ENCODE results near the gene NAALADL2. TPM values are rescaled to one million over a fixed set of nuclear protein-coding genes. Genes with fewer than 3 reads are reported as not detected.

Gene NAALADL2
- total RNA-seq, 1 donor = 1.3 TPM

DNA sequence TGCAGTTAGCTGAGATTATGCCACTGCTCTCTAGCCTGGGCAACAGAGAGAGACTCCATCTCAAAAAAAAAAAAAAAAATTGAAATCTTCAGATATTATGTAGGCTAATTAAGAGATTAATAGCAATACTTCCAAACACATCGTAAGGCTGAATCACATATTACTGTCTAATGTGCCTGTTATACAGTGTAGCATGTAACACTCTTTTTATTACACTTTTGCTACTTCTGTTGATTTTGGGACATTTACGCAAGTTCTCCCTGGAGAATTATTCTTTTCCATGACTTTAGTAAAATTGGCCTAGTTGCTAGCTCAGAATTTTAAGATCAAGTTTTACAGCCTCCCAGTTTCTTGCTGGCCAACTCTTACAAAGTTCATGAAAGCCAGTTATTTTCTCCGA lies 605.2 kb downstream of the NAALADL2 start:
- Histone ChIP-seq H3K4me1 (ENCODE audit: insufficient read depth, low read length) (no peaks in the 10 kb centered on the region), H3K9me3 (ENCODE audit: low read depth, low read length) (no peaks in the 10 kb centered on the region), H3K4me3 (ENCODE audit: low read length) (no peak overlapping the region), H3K27me3 (ENCODE audit: insufficient read depth, low read length) (no peaks in the 10 kb centered on the region)

DNA sequence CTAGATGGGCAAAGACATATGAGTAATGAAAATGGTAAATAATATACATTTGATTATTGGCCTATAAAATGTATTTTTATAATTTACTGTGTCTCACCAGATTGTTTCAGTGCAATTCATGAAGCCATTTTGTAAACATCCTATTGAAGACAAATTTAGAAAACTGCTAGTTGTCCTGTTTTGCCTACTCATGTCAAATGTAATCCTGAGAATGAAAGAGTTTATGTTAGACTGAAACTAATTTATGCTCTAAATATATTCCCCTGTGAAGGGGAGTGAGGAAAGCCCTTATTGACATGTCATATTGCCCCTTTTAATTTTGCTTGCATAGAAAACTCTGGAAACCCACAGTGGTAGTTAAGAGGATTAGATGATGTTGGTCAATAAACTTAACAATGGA lies 610.0 kb downstream of the NAALADL2 start:
- Histone ChIP-seq H3K4me1 (ENCODE audit: insufficient read depth, low read length) (no peaks in the 10 kb centered on the region), H3K9me3 (ENCODE audit: low read depth, low read length) (peaks cover 5% of the 10 kb centered on the region), H3K27me3 (ENCODE audit: insufficient read depth, low read length) (no peaks in the 10 kb centered on the region), H3K4me3 (ENCODE audit: low read length) (no peak overlapping the region)

DNA sequence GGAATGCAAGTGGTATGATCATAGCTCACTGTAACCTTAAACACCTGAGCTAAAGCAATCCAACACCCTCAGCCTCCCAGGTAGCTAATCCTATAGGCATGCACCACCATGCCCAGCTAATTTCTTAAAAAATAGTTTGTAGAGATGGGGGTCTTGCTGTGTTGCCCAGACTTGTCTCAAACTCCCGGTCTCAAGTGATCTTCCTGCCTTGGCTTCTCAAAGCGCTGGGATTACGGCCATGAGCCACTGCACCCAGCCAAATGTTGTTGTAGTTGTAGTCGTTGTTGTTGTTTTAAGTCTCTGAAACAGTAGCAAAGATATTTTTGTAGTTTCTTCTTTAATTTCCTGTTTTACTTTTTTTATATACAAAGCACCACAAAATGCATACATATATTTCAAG lies 616.6 kb downstream of the NAALADL2 start:
- Histone ChIP-seq H3K9me3 (ENCODE audit: low read depth, low read length) (peaks cover 5% of the 10 kb centered on the region), H3K27me3 (ENCODE audit: insufficient read depth, low read length) (no peaks in the 10 kb centered on the region), H3K4me1 (ENCODE audit: insufficient read depth, low read length) (no peaks in the 10 kb centered on the region), H3K4me3 (ENCODE audit: low read length) (no peak overlapping the region)

DNA sequence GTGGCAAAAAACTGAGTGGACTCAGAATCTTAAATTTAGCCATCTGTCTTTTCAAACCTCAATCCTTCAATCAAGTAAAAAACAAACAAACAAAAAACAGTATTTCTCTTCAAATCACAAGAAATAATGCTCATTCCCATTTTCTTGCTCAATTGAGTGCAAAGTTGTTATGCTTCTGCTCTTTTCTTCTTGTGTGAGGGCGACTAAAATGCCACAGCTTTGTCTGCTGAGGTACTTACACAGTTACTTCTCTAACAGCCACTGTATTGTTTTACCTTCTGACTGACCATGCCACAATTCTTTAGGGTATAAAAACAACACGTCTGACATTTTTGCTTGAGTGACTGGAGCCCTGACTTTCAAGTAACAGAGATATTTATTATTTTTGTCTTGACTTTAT lies 617.4 kb downstream of the NAALADL2 start:
- no peaks in the 10 kb centered on the region for H3K4me1 ChIP-seq (ENCODE audit: insufficient read depth, low read length)
- H3K27me3 ChIP-seq (ENCODE audit: insufficient read depth, low read length) = no peaks in the 10 kb centered on the region
- peaks cover 5% of the 10 kb centered on the region for H3K9me3 ChIP-seq (ENCODE audit: low read depth, low read length)
- H3K4me3 ChIP-seq (ENCODE audit: low read length) = no peak overlapping the region

DNA sequence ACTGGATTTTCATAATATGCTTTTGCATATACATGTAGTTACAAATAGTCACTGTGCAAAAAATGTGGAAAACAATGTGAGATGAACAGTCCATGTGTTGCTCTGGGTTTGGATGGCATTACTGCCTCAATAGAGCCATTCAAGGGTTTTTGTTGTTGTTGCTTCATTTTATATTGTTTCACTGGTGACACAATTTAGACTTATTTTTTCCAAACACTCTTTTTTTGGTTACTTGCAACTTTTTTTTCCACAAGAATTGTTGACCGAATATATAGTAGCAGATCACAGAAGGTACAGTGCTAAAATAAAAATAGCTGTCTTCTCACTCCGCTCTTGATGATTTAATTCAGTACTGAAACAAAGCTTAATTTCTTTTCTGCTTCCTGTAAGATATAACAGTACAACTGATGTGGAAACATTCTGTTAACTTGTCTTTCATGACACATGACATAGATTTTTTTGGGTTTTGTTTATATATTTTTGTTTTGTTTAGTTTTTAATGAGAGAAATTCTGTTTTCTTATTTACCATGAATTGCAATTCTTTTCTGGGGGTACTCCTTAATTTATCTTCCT lies 618.6 kb downstream of the NAALADL2 start:
- H3K4me1 ChIP-seq (ENCODE audit: insufficient read depth, low read length) = no peaks in the 10 kb centered on the region
- peaks cover 1% of the 10 kb centered on the region for H3K9me3 ChIP-seq (ENCODE audit: low read depth, low read length)
- H3K4me3 ChIP-seq (ENCODE audit: low read length) = no peak overlapping the region
- H3K27me3 ChIP-seq (ENCODE audit: insufficient read depth, low read length) = no peaks in the 10 kb centered on the region

DNA sequence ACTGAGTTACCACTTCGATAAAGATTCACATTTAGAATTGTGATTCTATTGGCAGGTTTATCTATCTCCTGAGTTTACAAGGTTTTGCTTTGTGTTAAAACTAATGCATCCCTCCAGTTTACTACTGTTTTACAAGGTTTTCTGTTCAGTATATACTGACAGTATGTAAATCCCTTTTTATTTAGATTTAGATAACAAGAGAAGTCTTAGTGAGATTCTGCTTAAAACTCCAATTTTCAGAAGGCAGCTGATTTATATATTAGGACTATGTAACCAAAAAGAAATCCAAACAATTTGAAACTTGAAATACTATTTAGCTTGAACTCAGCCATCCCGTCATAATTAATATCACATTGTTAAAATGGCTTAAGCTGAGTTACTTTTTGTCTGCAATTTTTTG lies 619.2 kb downstream of the NAALADL2 start:
- Histone ChIP-seq H3K4me3 (ENCODE audit: low read length) (no peak overlapping the region), H3K9me3 (ENCODE audit: low read depth, low read length) (no peaks in the 10 kb centered on the region), H3K4me1 (ENCODE audit: insufficient read depth, low read length) (no peaks in the 10 kb centered on the region), H3K27me3 (ENCODE audit: insufficient read depth, low read length) (no peaks in the 10 kb centered on the region)

DNA sequence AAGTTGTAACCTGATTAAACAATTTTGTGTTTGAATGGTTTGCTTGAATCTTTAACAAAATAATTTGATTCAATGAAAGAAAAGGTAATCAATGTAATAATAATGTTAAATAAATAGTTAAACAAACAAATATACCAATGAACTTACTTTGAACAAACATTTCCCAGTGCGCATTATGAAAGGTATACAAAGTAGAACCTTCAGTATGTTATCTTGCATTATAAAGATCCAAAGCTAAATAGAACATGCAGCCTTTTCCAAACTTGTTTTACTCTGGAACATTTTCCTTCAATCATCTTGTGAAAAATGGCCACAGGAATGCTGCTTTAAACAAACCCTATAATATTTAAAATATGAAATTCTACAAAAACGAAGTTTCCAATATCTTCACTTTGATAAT lies 620.0 kb downstream of the NAALADL2 start:
- H3K9me3 ChIP-seq (ENCODE audit: low read depth, low read length) = no peaks in the 10 kb centered on the region

DNA sequence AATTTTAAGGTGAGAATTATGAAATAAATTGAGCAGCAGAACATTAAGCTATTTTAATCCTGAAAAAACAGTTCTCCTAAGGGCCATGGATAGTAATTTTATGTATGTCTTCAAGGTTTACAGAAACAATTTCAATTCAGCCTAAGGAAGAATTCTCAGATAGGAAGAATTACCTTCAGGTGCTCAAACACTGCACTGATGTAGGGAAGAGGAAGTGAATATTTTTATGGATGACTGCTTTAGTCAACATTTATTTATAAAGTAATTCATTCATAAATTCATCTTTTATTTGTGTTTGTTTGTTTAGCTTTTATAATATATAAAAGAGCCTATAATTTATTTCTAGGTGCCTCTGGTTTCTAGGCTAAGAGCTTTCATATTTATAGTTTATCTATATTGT lies 620.7 kb downstream of the NAALADL2 start:
- no peaks in the 10 kb centered on the region for H3K9me3 ChIP-seq (ENCODE audit: low read depth, low read length)

More for the DNA sequence above, 620.0 kb downstream of the NAALADL2 start:
- Histone ChIP-seq H3K4me1 (ENCODE audit: insufficient read depth, low read length) (no peaks in the 10 kb centered on the region), H3K4me3 (ENCODE audit: low read length) (no peak overlapping the region), H3K27me3 (ENCODE audit: insufficient read depth, low read length) (no peaks in the 10 kb centered on the region)

DNA sequence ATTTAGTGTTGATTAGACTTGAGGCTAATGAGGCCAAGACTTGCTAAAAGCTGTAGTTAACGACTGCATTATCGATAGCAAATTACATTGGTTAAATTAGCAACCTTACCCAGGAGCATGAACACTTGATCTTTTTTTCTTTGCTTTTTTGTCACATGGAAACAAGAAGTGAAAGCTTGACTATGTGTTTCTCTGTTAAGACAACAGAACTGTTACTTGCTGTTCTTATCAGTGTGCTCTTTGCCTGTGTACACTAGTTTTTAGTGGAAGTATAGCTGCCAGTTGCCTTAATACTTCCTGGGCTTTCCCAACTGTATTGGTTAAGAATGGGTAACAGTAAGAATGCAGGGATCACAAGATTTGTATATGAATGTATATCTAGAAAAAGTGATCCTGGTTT lies 625.5 kb downstream of the NAALADL2 start:
- Histone ChIP-seq H3K27me3 (ENCODE audit: insufficient read depth, low read length) (no peaks in the 10 kb centered on the region), H3K4me3 (ENCODE audit: low read length) (no peak overlapping the region), H3K9me3 (ENCODE audit: low read depth, low read length) (no peaks in the 10 kb centered on the region), H3K4me1 (ENCODE audit: insufficient read depth, low read length) (no peaks in the 10 kb centered on the region)

More for the DNA sequence above, 620.7 kb downstream of the NAALADL2 start:
- H3K4me3 ChIP-seq (ENCODE audit: low read length) = no peak overlapping the region
- no peaks in the 10 kb centered on the region for H3K27me3 ChIP-seq (ENCODE audit: insufficient read depth, low read length)
- H3K4me1 ChIP-seq (ENCODE audit: insufficient read depth, low read length) = no peaks in the 10 kb centered on the region

DNA sequence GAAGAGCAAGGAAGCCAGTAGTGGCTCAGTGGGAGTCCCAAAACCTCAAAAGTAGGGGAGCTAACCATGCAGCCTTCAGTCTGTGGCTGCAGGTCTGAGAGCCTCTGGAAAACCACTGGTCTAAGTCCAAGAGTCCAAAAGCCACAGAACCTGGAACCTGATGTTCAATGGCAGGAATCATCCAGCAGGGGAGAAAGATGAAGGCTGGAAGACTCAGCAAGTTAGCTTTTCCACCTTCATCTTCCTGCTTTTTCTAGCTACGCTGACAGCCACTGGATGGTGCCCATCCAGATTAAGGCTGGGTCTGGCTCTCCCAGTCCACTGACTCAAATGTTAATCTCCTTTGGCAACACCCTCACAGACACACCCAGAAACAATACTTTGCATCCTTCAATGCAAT lies 626.3 kb downstream of the NAALADL2 start:
- Histone ChIP-seq H3K9me3 (ENCODE audit: low read depth, low read length) (no peaks in the 10 kb centered on the region), H3K4me1 (ENCODE audit: insufficient read depth, low read length) (no peaks in the 10 kb centered on the region), H3K4me3 (ENCODE audit: low read length) (no peak overlapping the region), H3K27me3 (ENCODE audit: insufficient read depth, low read length) (no peaks in the 10 kb centered on the region)

DNA sequence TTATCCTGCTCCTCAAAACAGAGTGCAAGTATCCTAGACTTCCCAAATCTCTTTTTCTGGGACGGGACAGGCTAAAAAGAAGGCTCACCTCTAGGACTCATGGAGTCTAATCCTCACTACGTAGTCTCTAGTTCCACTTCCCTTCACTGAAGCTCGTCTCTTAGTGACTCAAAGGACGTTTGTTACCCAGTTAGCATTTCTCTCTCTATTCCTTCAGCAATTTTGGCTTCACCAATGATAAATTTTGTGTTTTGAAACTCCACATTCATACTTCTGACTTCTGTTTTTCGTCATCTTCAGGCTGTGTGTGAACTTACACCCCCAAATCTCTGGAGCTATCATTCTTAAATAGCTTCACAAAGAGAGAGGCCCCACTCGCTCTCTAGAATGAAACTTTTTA lies 627.1 kb downstream of the NAALADL2 start:
- no peaks in the 10 kb centered on the region for H3K27me3 ChIP-seq (ENCODE audit: insufficient read depth, low read length)

DNA sequence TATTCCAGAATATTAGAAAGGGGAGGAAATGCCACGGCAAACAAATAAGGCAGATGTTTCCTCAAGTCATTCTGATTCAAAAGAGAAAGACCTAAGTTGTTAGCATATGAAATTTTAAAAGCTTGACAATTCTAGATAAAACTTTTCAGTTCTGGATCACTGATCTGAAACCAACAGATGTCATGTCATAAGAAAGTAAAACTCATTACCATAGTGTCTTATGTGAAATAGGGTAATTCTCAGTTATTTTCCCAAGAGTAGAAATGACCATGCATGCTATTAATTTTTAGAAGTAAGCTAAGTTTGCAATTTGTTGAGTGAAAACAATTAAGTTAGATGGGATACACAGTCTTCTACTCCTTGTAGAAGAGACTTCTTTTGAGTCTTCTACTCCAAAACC lies 630.3 kb downstream of the NAALADL2 start:
- Histone ChIP-seq H3K27me3 (ENCODE audit: insufficient read depth, low read length) (no peaks in the 10 kb centered on the region), H3K4me1 (ENCODE audit: insufficient read depth, low read length) (no peaks in the 10 kb centered on the region), H3K9me3 (ENCODE audit: low read depth, low read length) (no peaks in the 10 kb centered on the region), H3K4me3 (ENCODE audit: low read length) (no peak overlapping the region)

More for the DNA sequence above, 627.1 kb downstream of the NAALADL2 start:
- Histone ChIP-seq H3K4me3 (ENCODE audit: low read length) (no peak overlapping the region), H3K9me3 (ENCODE audit: low read depth, low read length) (no peaks in the 10 kb centered on the region), H3K4me1 (ENCODE audit: insufficient read depth, low read length) (no peaks in the 10 kb centered on the region)

DNA sequence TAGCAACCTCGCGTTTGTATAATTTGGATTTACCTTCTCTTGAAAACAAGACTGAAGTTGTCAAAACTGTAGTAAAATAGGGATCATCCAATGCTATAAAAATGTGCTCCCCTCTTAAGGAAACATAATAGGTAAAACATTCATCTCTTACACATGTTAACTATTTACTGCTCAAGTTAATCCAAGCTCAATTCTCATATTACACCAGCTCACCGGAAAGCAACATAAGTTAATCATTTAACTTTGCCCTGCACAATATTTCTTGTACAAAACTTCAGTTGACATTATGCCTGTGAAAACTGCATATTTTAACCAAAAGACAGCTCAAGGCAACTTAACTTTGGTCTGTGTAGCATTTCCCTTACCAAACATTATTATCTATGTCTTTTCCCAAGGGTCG lies 634.2 kb downstream of the NAALADL2 start:
- H3K4me1 ChIP-seq (ENCODE audit: insufficient read depth, low read length) = no peaks in the 10 kb centered on the region
- H3K4me3 ChIP-seq (ENCODE audit: low read length) = no peak overlapping the region
- H3K27me3 ChIP-seq (ENCODE audit: insufficient read depth, low read length) = no peaks in the 10 kb centered on the region
- H3K9me3 ChIP-seq (ENCODE audit: low read depth, low read length) = no peaks in the 10 kb centered on the region

DNA sequence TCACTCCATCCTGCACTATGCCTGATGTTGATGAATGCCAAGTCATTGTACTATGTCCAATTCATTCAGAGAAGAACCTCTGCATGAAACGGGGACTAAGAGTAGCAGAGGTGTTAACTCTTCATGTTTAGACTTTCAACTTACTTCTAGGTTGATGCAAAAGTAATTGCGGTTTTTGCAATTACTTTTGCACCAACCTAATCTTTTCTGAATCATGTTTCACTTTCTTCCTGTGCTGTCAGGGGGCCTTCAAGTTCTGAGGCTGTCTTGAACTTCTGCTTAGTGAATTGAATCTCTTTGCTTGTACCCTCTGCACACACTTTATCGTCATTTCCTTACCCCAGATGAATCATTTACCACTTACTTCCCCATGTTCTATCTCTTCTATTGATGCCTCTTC lies 636.2 kb downstream of the NAALADL2 start:
- no peaks in the 10 kb centered on the region for H3K9me3 ChIP-seq (ENCODE audit: low read depth, low read length)
- H3K4me3 ChIP-seq (ENCODE audit: low read length) = no peak overlapping the region
- H3K27me3 ChIP-seq (ENCODE audit: insufficient read depth, low read length) = no peaks in the 10 kb centered on the region
- no peaks in the 10 kb centered on the region for H3K4me1 ChIP-seq (ENCODE audit: insufficient read depth, low read length)

DNA sequence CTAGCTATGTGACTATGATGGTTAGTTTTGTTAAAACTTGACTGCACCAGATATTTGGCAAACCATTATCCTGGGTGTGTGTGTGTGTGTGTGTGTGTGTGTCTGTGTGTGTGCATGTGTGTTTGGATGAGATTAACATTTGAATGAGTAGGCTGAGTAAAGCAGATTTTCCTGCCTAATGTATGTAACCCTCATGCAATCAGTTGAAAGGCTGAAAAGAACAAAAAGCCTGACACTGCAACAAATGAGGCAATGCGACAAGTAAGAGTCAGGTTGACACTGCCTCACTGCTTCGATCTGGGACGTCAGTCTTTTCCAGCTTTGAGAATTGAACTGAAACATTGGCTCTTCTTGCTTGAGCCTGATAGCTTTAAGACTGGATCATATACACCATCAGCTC lies 643.0 kb downstream of the NAALADL2 start:
- H3K4me3 ChIP-seq (ENCODE audit: low read length) = no peak overlapping the region
- H3K27me3 ChIP-seq (ENCODE audit: insufficient read depth, low read length) = no peaks in the 10 kb centered on the region
- H3K9me3 ChIP-seq (ENCODE audit: low read depth, low read length) = no peaks in the 10 kb centered on the region
- no peaks in the 10 kb centered on the region for H3K4me1 ChIP-seq (ENCODE audit: insufficient read depth, low read length)

DNA sequence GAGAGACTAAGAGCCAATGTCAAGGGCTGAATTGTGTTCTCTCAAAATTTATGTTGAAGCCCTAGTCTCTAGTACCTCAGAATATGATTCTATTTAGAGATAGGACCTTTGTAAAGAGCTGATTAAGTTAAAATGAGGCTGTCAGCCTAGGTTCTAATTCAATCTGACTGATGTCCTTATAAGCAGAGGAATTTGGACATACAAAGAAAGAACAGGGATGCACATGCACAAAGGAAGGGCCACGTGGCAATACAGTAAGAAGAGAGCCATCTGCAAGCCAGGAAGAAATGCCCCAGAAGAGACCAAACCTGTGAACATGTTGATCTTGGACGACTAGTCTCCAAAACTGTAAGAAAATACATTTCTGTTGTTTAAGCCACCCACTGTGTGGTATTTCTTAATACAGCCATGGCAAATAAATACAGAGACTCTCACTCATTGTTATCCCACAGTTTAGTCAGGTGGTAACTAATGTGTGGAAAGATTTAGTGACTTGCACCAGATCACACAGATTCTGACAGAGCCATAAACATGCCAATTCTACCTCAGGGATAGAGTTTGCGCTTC lies 652.2 kb downstream of the NAALADL2 start:
- H3K9me3 ChIP-seq (ENCODE audit: low read depth, low read length) = no peaks in the 10 kb centered on the region
- H3K4me3 ChIP-seq (ENCODE audit: low read length) = no peak overlapping the region
- H3K4me1 ChIP-seq (ENCODE audit: insufficient read depth, low read length) = no peaks in the 10 kb centered on the region
- H3K27me3 ChIP-seq (ENCODE audit: insufficient read depth, low read length) = no peaks in the 10 kb centered on the region

Measured in mononuclear cell (primary cell).